Adrenal gland (tissue), 5 donors: ENCODE measurements around the gene TSHR.

Experiments used
- CTCF ChIP-seq, 6 experiments: fragments of 450-650 bp in 4 of 6; fragments of 200-600 bp in 2 of 6; sonication (generic) in 1 of 6; IDR thresholded peaks; 1 replicate in 5 of 6; 2 replicates in 1 of 6; pipeline versions ENCODE4 v1.5.1 to v1.8.0; 2016 to 2021; ENCODE audit warnings: antibody characterized with exemption in 6 of 6, mild to moderate bottlenecking in 2 of 6, moderate library complexity in 1 of 6
- POLR2A ChIP-seq, 2 donors: fragments of 450-650 bp; IDR thresholded peaks; one replicate each; pipeline ENCODE4 v1.6.1; 2017; ENCODE audit warnings: antibody characterized with exemption in 2 of 2, mild to moderate bottlenecking in 2 of 2, moderate library complexity in 1 of 2
- donor health status: DM: no; HTN: no; CAD: no.

- TF ChIP-seq CTCF (IDR thresholded peaks at IDR 0.05) (no peak), POLR2A (IDR thresholded peaks at IDR 0.05) (no peak)
Measured at GRCh38 chr14:81093651-81094050, 138.2 kb downstream of the TSHR start.
